Neural cell (in vitro differentiated cells): Measurements from ENCODE around the gene KIFC3.

Source experiments
- EP300 ChIP-seq: fragments of 450-650 bp; conservative IDR thresholded peaks from 2 replicates; pipeline ENCODE4 v1.6.1; 2014; ENCODE audit warnings: antibody characterized with exemption, mild to moderate bottlenecking, moderate library complexity; ENCODE audit not compliant: poor library complexity, severe bottlenecking
- EZH2 ChIP-seq: fragments of 200-600, 300-800 bp; shearing (Covaris generic), sonication (generic); IDR thresholded peaks from 2 replicates; pipeline ENCODE4 v1.6.1; 2014; ENCODE audit warnings: antibody characterized with exemption, low read length, borderline replicate concordance, mild to moderate bottlenecking; ENCODE audit not compliant: insufficient read depth, poor library complexity, severe bottlenecking
- POLR2AphosphoS5 ChIP-seq: IDR thresholded peaks from 2 replicates; pipeline ENCODE4 v1.6.1; 2012
- RAD21 ChIP-seq: fragments of 450-650 bp; conservative IDR thresholded peaks from 2 replicates; pipeline ENCODE4 v1.6.1; 2014; ENCODE audit warnings: antibody characterized with exemption, mild to moderate bottlenecking, moderate library complexity
- TAF1 ChIP-seq: IDR thresholded peaks from 2 replicates; pipeline ENCODE4 v1.6.1; 2012; ENCODE audit warnings: low read depth
- TF ChIP-seq, protein P1 (sequence below): fragments of 450-650 bp; IDR thresholded peaks from 2 replicates; pipeline ENCODE4 v1.5.1; 2014; ENCODE audit warnings: antibody characterized with exemption, mild to moderate bottlenecking, moderate library complexity; ENCODE audit not compliant: poor library complexity, severe bottlenecking
- TF ChIP-seq, protein P2 (sequence below): IDR thresholded peaks from 2 replicates; pipeline ENCODE4 v1.6.1; 2012; ENCODE audit warnings: borderline replicate concordance

DNA sequence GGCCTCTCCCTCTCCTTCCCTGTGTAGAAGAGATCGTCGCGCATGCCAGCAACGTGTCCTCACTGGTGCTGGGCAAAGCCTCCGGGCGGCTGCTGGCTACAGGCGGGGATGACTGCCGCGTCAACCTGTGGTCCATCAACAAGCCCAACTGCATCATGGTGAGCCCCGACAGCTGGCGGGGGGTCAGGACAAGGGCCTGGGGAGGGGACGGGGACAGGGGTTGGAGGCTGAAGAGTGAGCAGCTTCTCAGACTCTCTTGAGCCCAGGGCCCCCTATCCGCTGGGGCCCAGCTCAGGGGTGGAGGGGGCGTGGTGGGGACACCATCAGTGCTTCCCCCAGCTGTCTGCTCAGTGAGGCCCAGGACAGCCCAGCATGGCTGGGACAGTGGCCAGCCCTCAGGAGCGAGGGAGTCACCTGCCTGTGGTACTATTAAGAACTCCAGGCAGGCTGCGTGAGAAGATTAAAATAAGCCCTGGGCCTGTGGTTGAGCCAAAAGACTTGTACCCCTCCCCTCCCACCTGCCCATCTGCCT is 60.6 kb downstream of the KIFC3 start:
- TF ChIP-seq, protein P1, sequence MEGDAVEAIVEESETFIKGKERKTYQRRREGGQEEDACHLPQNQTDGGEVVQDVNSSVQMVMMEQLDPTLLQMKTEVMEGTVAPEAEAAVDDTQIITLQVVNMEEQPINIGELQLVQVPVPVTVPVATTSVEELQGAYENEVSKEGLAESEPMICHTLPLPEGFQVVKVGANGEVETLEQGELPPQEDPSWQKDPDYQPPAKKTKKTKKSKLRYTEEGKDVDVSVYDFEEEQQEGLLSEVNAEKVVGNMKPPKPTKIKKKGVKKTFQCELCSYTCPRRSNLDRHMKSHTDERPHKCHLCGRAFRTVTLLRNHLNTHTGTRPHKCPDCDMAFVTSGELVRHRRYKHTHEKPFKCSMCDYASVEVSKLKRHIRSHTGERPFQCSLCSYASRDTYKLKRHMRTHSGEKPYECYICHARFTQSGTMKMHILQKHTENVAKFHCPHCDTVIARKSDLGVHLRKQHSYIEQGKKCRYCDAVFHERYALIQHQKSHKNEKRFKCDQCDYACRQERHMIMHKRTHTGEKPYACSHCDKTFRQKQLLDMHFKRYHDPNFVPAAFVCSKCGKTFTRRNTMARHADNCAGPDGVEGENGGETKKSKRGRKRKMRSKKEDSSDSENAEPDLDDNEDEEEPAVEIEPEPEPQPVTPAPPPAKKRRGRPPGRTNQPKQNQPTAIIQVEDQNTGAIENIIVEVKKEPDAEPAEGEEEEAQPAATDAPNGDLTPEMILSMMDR: no peak
- TF ChIP-seq EZH2 (no peak), TAF1 (no peak), RAD21 (no peak), POLR2AphosphoS5 (no peak), EP300 (no peak)
- TF ChIP-seq, protein P2, sequence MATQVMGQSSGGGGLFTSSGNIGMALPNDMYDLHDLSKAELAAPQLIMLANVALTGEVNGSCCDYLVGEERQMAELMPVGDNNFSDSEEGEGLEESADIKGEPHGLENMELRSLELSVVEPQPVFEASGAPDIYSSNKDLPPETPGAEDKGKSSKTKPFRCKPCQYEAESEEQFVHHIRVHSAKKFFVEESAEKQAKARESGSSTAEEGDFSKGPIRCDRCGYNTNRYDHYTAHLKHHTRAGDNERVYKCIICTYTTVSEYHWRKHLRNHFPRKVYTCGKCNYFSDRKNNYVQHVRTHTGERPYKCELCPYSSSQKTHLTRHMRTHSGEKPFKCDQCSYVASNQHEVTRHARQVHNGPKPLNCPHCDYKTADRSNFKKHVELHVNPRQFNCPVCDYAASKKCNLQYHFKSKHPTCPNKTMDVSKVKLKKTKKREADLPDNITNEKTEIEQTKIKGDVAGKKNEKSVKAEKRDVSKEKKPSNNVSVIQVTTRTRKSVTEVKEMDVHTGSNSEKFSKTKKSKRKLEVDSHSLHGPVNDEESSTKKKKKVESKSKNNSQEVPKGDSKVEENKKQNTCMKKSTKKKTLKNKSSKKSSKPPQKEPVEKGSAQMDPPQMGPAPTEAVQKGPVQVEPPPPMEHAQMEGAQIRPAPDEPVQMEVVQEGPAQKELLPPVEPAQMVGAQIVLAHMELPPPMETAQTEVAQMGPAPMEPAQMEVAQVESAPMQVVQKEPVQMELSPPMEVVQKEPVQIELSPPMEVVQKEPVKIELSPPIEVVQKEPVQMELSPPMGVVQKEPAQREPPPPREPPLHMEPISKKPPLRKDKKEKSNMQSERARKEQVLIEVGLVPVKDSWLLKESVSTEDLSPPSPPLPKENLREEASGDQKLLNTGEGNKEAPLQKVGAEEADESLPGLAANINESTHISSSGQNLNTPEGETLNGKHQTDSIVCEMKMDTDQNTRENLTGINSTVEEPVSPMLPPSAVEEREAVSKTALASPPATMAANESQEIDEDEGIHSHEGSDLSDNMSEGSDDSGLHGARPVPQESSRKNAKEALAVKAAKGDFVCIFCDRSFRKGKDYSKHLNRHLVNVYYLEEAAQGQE: no peak
